Measurements from ENCODE around the gene SH3BP2.

Gene SH3BP2

DNA sequence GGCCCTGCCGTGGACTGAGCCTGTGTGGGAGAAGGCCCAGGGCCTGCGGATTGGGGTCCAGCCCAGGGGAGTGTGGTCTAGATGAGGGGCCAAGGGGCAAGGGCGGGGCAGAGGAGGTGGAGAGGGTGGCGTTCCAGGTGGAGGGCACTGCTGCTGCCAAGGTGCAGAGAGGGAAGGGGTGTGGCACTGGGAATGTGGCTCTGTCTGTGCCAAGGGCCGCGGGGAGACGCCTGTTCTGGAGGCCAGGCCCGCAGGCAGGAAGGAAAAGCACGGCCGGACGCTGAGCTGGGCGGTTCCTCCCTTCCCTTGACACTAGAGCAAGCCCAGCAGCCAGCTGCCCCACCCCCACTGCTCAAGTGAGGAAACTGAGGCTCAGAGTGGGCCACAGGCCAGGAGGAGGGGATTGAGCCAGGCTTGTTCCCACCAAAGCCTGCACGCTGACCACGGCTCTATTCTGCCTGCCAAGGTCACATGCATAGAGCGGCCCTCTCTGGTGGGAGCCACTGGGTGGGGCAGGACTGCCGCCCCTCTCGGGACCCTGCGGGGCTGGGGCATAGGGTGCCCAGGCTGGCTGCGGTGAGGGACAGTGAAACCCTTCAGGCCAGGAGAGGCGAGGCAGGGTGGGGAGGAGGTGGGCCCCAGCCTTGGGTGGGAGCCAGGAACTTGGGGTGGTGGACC is 13.0 kb downstream of the SH3BP2 start:
- DNase-seq: no peak

DNA sequence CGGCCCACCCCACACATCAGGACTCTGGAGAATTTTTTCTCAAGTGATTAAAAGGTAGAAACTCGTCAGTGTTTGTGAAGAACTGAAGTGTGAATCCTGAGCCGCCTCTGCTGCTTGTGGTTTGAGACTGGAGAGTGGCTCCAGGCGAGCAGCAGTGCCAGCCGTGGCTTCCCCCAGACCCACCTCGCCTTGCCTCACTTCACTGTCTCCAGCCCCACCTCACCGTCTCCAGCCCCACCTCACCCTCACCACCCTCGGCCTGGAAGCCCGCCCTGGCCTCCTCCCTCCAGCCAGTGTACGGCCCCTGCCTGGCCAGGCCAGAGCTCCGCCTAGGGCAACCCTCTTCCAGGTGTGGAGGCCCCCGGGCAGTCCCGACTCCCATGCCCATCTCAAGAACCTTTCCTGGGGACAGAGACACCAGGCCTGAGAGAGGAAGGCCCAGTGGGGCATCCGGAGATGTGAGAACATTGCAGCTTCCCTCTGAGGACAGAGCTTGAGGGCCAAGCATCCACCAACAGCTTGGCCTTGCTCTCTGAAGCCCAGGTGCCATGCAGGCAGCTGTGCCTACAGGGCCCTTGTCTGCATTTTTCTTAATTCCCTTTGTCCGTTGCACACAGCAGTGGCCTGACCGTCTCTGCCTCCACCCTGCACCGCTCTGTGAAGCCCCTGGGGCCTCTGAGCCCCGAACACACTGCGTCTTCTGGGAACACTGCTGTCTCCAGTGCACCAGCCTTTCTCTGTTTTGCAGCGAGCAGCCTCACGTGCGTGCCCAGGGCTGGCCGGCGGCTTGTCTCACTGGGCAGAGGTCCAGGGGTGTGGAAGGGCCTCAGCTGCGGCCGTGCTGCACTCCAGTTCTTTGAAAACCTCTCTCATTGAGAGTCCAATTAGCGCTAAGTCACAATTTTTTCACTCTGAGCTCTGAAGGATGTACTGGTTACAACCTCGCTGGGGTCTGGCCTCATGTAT is 13.8 kb downstream of the SH3BP2 start:
- DNase-seq: no peak

DNA sequence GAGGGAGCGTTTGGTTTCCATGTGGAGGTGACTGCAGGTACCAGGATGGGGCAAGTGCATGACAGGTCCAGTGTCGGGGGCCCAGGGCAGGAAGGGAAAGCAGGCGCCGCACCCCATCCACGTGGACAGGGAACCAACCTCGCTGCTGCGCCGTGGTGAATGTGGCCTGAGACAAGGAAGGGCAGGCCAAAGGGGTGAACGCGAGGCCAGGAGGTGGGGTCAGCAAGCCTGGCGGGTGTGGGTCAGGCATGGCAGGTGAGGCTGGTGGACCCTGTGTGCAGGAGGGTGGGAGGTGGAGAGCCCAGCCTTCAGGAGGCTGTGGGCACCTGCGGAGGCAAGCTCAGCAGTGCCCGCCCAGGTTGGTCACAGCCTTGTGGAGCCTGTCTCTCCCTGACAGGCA is 14.7 kb downstream of the SH3BP2 start:
- no peak for DNase-seq

DNA sequence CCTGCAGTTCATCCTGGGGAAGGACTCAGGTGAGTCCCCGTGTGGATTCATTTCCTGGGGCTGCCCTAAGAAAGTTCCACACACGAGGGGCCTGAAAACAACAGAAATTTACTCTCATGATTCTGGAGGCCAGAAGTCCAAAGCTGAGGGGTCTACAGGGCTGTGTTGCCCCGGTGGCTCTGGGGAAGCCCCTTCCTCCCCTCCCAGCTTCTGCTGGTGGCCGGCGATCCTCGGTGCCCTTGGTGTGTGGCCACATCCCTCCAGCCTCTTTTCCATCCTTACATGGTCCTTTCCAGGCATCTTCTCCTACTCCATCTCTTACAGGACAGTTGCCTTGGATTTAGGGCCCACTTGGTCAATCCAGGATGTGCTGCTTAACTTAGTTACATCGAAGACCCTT is 15.1 kb downstream of the SH3BP2 start:
- no peak for DNase-seq

DNA sequence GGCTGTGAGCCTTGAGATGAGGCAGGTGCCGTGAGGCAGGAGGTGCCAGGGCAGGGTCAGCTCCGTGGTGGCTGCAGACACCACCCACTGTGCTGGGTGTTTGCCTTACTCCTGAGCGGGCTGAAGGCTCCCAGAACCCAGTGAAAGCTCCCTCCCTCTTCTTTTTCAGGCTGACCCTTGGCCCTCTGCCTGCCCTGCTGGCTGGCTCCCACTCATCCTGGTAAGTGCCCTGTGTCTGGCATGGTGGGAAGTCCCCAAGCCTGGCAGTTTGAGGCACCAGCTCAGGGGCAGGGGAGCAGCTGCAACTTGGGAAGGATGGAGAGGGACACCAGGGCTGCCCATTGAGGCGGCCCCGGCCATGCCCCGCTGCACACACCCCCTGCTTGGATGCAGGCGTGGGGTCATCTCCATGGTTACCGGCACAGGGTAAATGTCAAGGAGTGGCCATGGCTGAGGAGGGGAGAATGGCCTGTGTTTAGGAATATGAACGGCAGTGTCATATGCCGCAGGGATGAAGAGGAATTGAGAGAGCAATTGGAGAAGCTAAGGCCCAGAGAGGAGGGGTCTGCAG is 16.8 kb downstream of the SH3BP2 start:
- DNase-seq: no peak

DNA sequence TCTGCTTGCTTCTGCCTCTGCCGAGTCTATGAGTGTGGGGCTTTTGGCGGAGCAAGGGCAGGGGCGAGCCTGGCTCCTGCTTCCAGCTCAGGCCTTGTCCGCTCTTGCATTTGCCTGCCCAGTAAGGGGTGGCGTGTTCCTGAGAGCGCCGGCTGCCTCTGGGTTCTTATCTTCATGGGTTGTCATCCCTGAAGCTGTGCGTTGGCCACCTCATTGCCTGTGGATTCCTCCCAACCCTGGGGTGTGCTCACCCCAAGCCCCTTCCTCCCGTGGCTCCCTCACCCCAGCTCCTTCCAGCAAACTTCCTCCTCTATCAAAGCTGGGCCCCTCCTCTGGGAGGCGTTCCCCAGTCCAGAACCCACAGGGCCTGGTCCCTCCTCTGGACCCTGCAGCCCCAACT is 17.5 kb downstream of the SH3BP2 start:
- DNase-seq: no peak

DNA sequence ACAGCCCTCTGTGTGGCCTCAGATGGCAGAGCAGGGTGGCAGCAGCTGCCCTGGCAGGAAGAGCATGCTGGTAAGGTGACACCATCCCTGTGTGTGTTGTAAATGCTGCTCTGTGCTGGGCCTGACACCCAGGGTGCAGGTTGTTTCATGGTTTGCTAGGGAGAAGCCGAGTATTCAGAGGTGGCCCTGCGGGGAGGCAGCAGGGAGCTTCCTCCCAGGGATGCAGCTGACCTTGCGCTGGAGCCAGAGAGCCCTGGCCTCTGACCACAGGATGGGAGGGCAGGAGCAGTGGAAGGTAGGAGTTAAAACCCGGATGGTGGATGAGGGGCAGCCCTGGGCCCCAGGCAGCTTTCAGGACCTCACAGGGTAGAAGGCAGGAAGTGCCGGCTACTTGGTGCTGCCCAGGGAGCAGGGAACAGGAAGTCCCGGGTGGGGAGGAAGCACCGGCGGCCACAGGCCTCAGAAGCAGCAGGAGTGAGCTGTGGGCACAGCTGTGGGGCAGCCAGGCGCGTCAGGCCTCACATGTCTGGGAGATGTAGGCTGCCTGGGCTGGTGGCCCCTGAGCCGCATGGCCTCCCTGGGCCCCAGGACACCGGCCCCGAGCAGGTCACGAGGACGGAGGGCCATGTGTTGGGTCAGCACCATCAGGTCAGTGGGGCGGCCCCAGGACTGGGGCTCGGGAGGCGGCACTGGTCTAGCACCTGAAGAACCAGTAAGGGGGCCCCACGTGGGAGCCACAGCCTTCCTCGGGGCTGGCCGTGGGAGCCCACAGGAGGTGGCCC is 19.1 kb downstream of the SH3BP2 start:
- DNase-seq: peak; percentile 39

DNA sequence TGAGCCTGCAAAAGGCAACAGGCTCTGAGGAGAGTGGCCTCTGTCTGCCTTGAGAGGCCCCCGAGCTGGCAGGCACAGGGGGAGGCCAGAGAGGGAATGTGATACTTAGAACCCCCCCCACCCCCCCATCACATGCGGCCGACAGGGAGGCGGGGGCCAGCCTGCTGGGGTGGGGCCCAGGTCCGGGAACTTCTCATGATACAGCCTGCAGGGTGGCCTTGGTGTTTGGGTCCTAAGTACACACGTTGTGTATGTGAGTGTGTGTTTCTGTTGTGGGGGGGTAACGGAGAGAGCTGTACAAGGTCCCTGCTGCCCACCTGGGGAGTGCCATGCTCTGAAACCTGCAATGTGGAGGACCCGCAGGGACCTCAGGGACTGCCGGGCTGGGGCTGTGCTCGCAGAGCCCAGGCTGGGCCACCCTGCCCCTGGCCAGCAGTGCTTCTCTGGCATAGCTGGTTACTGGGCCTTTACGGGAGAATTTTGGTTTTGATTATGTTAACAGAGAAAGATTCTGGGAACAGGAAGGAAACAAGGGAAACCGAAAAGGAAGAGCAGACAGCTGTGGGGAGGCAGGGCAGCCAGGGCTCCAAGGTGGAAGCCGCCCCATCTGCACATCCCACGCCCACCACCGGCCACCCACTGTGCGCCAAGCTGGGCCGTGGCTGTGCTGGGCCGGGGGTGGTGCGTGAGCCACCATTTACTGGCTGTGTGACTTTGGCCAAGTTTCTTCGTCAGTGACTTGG is 19.9 kb downstream of the SH3BP2 start:
- no peak for DNase-seq

DNA sequence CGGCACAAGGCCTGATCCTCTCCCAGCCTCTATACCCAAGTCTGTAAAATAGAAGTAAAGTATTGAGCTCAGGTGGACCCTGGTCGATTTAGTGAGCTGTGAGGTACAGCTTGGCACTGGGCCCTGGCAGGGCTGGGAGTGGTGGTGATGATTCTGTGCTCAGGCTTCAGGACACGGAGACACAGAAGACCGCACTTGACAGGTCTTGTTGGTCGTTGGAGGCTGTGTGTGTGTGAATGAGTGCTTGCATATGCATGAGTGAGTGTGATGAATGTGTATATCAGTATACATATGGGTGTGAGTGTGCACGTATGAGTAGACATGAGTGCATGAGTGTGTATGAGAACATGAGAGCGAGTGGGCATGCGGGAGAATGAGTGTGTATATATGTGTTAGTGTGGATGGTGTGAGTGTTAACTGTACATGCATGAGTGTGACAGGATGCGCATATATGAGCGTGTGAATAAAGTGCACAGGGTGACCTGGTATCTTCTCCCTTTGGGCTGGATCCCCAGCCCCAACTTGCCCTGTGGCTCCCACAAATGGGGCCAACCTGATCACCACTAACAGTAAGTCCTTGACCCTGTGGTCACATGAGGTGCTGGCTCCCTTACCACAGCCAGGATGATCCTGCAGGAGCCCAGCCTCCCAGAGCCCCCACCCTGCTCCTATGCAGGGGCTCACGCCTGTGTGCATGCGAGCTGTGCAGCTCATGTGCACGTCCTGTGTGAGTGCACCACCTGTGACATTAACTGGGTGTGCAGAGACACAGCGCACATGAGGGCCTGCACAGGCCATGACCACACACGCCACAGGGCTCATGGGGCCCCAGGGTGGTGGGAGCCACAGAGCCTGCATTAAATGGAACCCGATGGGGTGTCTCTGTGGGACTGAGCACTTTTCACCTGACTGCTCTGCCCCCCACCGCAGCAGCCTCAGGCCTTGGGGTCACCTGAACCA is 20.8 kb downstream of the SH3BP2 start:
- DNase-seq: no peak

DNA sequence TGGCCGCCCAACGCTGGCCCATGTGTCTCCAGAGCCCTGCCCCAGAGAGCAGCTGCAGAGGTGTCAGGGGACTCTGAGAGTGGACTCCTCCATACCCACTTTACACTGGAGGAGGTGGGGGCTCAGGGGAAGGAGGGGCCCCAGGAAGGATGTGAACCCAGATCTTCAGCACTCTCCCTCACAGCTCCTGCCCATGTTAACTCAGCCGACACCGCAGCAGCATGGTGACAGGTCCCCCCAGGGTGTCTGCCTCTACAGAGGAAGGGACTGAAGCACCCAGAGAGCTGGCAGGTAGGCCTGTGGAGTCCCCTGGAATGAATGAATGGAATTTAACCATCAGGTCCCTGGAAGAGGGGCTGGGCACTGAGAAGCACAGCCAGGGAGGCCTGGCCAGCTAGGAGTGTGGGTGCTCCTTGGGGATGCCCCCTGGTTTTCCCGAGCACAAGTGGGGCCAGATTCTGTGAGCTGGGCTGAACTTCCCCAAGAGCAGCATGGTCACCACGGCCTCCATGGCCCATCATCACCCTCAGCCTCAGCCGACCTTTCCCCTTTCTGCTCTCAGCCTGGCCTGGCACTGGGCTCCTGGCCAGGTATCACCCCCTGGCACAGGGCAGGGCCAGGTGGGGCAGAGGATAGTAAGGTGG is 21.9 kb downstream of the SH3BP2 start:
- no peak for DNase-seq

DNA sequence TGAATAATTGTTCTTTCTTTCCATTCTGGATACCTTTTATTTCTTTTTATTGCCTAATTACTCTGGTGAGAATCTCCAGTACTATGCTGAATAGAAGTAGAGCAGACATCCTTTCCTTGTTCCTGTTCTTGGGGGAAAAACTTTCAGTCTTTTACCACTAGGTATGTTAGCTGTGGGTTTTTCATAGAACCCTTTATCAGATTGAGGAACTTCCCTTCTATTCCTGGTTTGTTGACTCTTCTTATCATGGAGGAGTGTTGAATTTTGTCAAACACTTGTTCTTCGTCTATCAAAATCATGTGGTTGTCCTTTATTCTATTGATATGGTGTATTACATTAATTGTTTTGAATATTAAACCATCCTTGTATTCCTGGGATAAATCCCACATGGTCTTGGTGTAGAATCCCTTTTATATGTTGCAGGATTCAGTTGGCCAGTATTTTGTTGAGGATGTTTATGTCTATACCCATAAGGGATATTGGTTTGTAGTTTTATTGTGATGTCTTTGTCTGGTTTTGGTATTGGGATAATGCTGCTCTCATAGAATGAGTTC is 23.6 kb downstream of the SH3BP2 start:
- DNase-seq: no peak

DNA sequence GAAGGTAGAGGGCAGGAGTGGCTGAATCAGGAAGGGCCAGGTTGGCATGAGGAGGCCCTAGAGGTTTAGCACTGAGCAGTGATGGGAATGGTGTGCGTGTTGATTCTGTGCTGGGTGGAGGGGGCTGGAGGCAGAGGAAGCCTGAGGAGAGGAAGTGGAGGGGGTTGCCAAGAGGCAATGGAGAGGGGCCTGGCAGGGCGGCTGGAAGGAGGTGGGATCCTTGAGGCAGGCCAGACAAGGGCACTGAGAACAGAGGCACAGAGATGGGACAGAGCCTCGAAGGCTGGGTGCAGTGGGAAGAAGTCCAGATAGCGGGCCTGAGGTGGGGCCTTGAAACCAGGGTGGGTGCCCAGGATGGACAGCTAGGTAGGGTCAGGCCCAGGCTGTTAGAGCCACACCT is 24.3 kb downstream of the SH3BP2 start:
- DNase-seq: no peak

DNA sequence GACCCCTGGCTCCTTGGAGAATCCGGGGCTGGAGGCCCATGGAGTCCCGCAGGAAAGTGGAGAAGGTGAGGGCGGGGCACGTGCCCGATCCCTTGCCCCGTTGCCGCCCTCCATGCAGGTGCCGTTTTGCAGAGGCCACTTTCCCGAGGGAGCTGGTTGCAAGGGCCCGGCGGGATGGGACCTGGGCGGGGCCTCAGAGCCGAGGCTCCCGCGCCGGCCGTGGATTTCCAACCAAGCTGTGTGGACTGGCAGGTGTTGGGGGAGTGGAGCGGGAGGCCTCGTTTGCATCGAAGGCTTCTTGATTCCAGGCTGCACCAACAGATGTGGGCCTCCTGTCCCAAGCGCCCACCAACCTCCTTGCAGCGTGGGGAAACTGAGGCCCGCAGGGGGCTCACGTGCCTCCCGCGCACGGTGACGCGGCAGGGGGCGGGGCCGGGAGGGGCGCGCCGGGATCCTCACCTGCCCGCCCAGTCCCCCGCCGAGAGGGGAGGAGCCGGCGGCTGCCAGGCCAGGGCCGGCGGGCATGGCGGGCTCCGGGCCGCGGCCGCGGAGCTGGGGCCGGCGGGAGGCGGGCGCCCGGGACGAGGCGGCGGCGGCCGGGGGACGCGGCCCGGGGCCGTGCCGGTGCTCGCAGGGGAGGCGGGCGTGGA is 24.9 kb downstream of the SH3BP2 start:
- peak; percentile 28 for DNase-seq

DNA sequence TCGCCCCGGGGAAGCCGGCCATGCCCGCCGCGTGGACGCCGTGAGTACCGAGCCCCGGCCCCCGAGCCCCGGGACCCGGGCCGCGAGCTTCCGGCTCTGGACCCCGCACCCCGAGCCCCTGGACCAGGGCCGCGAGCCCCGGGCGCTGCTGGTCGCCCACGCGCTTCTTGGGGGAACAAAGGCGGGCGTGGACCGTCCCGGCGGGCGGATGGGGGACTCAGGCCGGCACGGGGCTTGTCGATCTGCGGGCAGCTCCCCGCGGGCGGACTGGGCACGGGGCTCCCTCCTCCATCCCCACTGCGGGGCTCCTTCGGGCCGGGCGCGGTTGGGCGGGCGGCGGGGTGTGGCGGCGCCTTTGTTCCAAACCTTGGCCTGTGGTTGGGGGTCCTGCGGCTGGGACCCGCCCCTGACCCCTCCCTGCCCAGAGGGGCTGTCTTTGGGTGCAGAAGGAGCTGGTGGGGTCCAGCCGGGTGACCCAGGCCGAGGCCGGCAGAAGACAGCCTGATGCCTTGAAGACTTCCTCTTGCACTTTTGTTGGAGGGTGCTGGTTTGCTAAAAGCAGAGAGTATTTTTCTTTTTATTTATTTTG is 25.6 kb downstream of the SH3BP2 start:
- DNase-seq: no peak

DNA sequence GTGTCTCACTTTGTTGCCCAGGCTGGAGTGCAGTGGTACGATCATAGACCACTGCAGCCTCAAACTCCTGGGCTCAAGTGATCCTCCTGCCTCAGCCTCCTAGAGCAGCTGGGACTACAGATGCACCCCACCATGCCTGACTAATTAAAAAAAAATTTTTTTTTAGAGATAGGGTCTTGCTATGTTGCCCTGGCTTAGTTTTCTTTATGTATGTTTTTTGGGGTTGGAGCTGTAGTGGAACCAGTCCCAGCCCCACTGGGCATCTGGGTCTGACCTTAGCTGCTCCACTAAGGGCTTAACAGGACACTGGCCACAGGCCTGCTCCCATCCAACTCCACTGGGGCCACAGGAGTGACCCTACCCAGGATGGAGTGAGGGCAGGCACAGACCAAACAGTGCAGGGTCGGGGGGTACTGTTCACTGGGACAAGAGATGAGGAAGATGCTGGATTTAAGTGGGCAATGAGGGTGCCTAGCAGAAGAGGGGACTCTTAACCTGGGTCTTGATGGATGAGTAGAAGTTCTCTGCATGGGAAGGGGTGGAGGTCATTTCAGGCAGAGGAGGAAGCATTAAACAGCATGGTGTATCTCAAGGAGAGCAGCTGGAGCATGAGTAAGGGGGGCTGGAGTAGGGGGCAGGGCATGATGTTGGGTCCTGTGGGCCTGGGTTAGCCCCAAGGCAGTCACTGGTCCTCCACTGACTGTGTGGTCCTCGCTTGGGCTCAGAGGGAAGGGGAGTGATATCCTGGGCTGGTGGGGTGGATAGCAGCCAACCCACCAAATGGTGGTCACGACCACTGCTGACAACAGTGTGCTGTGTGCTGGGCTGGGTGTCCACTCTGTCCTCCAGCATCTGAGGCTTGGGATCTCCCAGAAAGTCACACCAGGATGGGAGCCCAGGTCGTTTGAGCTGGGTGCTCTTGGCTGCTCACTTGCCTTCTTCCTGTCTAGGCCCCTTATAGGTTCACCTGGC is 26.6 kb downstream of the SH3BP2 start:
- no peak for DNase-seq

DNA sequence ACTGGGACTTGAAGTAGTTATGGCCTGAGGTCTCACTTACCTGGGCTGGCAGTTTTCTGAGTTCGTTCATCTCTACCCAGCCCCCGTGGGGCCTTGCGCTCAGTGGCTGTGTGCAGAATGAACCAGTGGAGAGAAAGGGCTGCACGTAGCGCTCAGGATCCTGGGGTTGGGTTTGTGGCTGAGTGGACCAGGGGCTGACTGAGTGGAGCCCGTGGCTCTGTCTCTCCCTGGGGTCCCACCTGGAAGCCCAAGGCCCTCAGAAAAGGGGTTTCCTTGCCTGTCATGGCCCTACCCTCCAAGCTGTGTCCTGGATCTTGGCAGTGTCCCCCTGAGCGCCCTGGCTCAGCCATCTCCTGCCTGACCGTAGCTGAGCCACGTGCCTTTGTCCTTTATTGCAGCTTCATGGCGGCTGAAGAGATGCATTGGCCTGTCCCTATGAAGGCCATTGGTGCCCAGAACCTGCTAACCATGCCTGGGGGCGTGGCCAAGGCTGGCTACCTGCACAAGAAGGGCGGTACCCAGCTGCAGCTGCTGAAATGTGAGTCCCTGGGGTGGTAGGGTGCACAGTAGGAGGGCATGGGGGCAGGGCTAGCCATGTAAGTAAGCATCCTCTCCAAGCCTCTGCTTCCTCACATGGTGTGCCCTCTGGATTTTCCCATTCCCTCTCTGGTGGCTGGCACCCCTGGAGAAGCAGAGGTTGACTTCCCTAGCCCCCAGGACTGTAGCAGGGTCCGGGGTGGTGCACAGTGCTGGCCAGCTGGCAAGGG is 27.5 kb downstream of the SH3BP2 start:
- no peak for DNase-seq
